HCT116 (cell line): ENCODE results near the gene TDRD9. TPM values are rescaled to one million over a fixed set of nuclear protein-coding genes. Genes with fewer than 3 reads are reported as not detected.

Experiments
- ATAC-seq: fragments of 200-7000 bp; cut with Tn5 transposase; 2 replicates; pipeline ENCODE4 v1.9.1; 2020; ENCODE audit warnings: mild to moderate bottlenecking, moderate library complexity
- BruUV-seq: library from RNA; stranded (reverse); fragments of 400-500 nt; replicated peaks from 2 replicates; lab custom pipeline; 2021; lab: Mats Ljungman, UMichigan
- CTCF ChIA-PET: fragments of 300-600 bp; sonication (Branson Sonifier 250); formaldehyde crosslinking; loops from one replicate; lab custom pipeline; 2021; ENCODE audit warnings: antibody characterized with exemption; lab: Charles Lee
- POLR2A ChIA-PET: fragments of 300-600, 350-600 bp; sonication (Branson Sonifier 250); formaldehyde crosslinking; loops from one replicate; lab custom pipeline; 2021; ENCODE audit warnings: antibody characterized with exemption; lab: Charles Lee
- RAD21 ChIA-PET, 2 experiments: fragments of 300-600 bp; sonication (Branson Sonifier 250); formaldehyde crosslinking; loops; one replicate each; lab custom pipeline; 2023; ENCODE audit warnings: low total read pairs in 2 of 2; ENCODE audit not compliant: uncharacterized antibody in 2 of 2, unreplicated experiment in 2 of 2, low non-redundant PET in 1 of 2; lab: Charles Lee
- DNase-seq: peaks from one replicate; pipeline ENCODE4 v3.0.0-alpha.2; 2010; ENCODE audit warnings: low read depth, low spot score
- H2AFZ ChIP-seq: fragments of 200-600 bp; shearing (Covaris generic), sonication (generic); 2 replicates; pipeline ENCODE4 v1.6.1; 2017; ENCODE audit warnings: low read depth, mixed run types, mixed read lengths, antibody characterized with exemption, low read length; ENCODE audit not compliant: poor library complexity, severe bottlenecking
- H3K27ac ChIP-seq: 2 replicates; pipeline ENCODE4 v1.5.1; 2012; ENCODE audit warnings: low read depth, low read length
- H3K27me3 ChIP-seq: fragments of 200-600 bp; sonication (generic); 2 replicates; pipeline ENCODE4 v1.6.1; 2016; ENCODE audit warnings: mixed run types, low read length, mixed read lengths; ENCODE audit not compliant: insufficient read depth
- H3K36me3 ChIP-seq, 2 experiments: fragments of 200-500 bp in 1 of 2; fragments of 200-600 bp in 1 of 2; sonication (Bioruptor generic) in 1 of 2; sonication (generic) in 1 of 2; 2 replicates each; pipeline versions ENCODE4 v1.5.1 to v1.6.1; 2014 to 2016; ENCODE audit warnings: low read length in 2 of 2, inconsistent platforms in 1 of 2, mixed read lengths in 1 of 2, mixed run types in 1 of 2; ENCODE audit not compliant: insufficient read depth in 2 of 2, control insufficient read depth in 1 of 2
- H3K4me1 ChIP-seq, 2 experiments: fragments of 200-600 bp in 1 of 2; sonication (generic) in 1 of 2; 2 replicates each; pipeline versions ENCODE4 v1.5.1 to v1.6.1; 2012 to 2017; ENCODE audit warnings: low read length in 2 of 2, inconsistent platforms in 1 of 2, mild to moderate bottlenecking in 1 of 2, mixed read lengths in 1 of 2, mixed run types in 1 of 2, moderate library complexity in 1 of 2; ENCODE audit not compliant: insufficient read depth in 2 of 2, control insufficient read depth in 1 of 2
- H3K4me2 ChIP-seq: fragments of 200-600 bp; sonication (generic); 2 replicates; pipeline ENCODE4 v1.6.1; 2017; ENCODE audit warnings: mixed run types, low read length, mixed read lengths
- H3K4me3 ChIP-seq, 2 experiments: fragments of 200-600 bp in 1 of 2; sonication (generic) in 1 of 2; replicated peaks in 1 of 2; 2 replicates each; pipeline ENCODE4 v1.5.1; 2011 to 2016; ENCODE audit warnings: low read length in 2 of 2, control low read depth in 1 of 2, low read depth in 1 of 2, mild to moderate bottlenecking in 1 of 2, mixed read lengths in 1 of 2, mixed run types in 1 of 2
- H3K79me2 ChIP-seq: fragments of 200-600 bp; sonication (generic); 2 replicates; pipeline ENCODE4 v1.6.1; 2017; ENCODE audit warnings: mild to moderate bottlenecking, mixed run types, low read length, moderate library complexity, mixed read lengths; ENCODE audit not compliant: insufficient read depth
- H3K9ac ChIP-seq: fragments of 200-600 bp; sonication (generic); 2 replicates; pipeline ENCODE4 v1.6.1; 2016; ENCODE audit warnings: low read length, mixed read lengths
- H3K9me2 ChIP-seq: fragments of 200-600 bp; sonication (generic), shearing (Covaris generic); 2 replicates; pipeline ENCODE4 v1.6.1; 2017; ENCODE audit warnings: mixed run types, mild to moderate bottlenecking, moderate library complexity; ENCODE audit not compliant: insufficient read depth
- H3K9me3 ChIP-seq, 2 experiments: fragments of 200-500 bp in 1 of 2; fragments of 200-600 bp in 1 of 2; sonication (Bioruptor generic) in 1 of 2; sonication (generic) in 1 of 2; 2 replicates each; pipeline ENCODE4 v1.6.1; 2014 to 2017; ENCODE audit warnings: low read length in 2 of 2, mixed read lengths in 2 of 2, inconsistent platforms in 1 of 2, low read depth in 1 of 2, mild to moderate bottlenecking in 1 of 2, mixed run types in 1 of 2, moderate library complexity in 1 of 2; ENCODE audit not compliant: control insufficient read depth in 1 of 2, insufficient read depth in 1 of 2
- H4K20me1 ChIP-seq: fragments of 200-600 bp; sonication (generic), shearing (Covaris generic); 2 replicates; pipeline ENCODE4 v1.6.1; 2017; ENCODE audit warnings: mixed run types, mild to moderate bottlenecking, moderate library complexity; ENCODE audit not compliant: insufficient read depth
- CEBPB ChIP-seq: IDR thresholded peaks from 2 replicates; pipeline ENCODE4 v1.6.1; 2012; ENCODE audit warnings: low read depth
- ELF1 ChIP-seq: IDR thresholded peaks from 2 replicates; pipeline ENCODE4 v1.6.1; 2012; ENCODE audit warnings: low read depth, borderline replicate concordance
- FOSL1 ChIP-seq: IDR thresholded peaks from 2 replicates; pipeline ENCODE4 v1.6.1; 2012; ENCODE audit warnings: low read depth
- JUND ChIP-seq: IDR thresholded peaks from 2 replicates; pipeline ENCODE4 v1.6.1; 2012
- POLR2A ChIP-seq: IDR thresholded peaks from 2 replicates; pipeline ENCODE4 v1.7.0; 2011; ENCODE audit warnings: borderline replicate concordance; ENCODE audit not compliant: insufficient read depth, insufficient read length; ENCODE audit errors: extremely low read depth
- SRF ChIP-seq: IDR thresholded peaks from 2 replicates; pipeline ENCODE4 v1.6.1; 2012; ENCODE audit warnings: low read depth
- TCF7L2 ChIP-seq: IDR thresholded peaks from 2 replicates; pipeline ENCODE4 v1.7.0; 2011; ENCODE audit warnings: borderline replicate concordance, inconsistent platforms; ENCODE audit not compliant: insufficient read depth, insufficient read length; ENCODE audit errors: extremely low read depth
- YY1 ChIP-seq: IDR thresholded peaks from 2 replicates; pipeline ENCODE4 v1.6.1; 2011; ENCODE audit warnings: low read length, low read depth, moderate library complexity, mild to moderate bottlenecking; ENCODE audit not compliant: insufficient replicate concordance; ENCODE audit errors: extremely low read depth
- ZNF274 ChIP-seq: fragments of 200-500 bp; sonication (Bioruptor generic); IDR thresholded peaks from 2 replicates; pipeline ENCODE4 v1.6.1; 2014; ENCODE audit warnings: mild to moderate bottlenecking, low read depth, low read length, inconsistent platforms
- intact Hi-C: fragments of 100-400 bp; cut with micrococcal nuclease; formaldehyde crosslinking; loops from 2 replicates; pipeline ENCODE4 v1.10.0; 2022
- total RNA-seq: library from RNA; stranded (reverse); gene quantifications from one replicate; pipeline ENCODE4 v1.2.1, GENCODE V29; 2021; ENCODE audit not compliant: unreplicated experiment
- TF ChIP-seq, protein P1 (sequence below): IDR thresholded peaks from 2 replicates; pipeline ENCODE4 v1.6.1; 2012; ENCODE audit warnings: low read depth
- TF ChIP-seq, protein P2 (sequence below), 3 experiments: fragments of 200-600 bp in 1 of 3; sonication (generic) in 1 of 3; IDR thresholded peaks in 2 of 3; conservative IDR thresholded peaks in 1 of 3; 2 replicates each; pipeline ENCODE4 v1.5.1; 2012 to 2017; ENCODE audit warnings: low read depth in 2 of 3, low read length in 2 of 3, antibody characterized with exemption in 1 of 3, borderline replicate concordance in 1 of 3, control low read depth in 1 of 3, mild to moderate bottlenecking in 1 of 3, mixed read lengths in 1 of 3, mixed run types in 1 of 3, moderate library complexity in 1 of 3; ENCODE audit not compliant: insufficient read depth in 1 of 3
- TF ChIP-seq, protein P3 (sequence below): IDR thresholded peaks from 2 replicates; pipeline ENCODE4 v1.6.1; 2012
- TF ChIP-seq, protein P4 (sequence below): IDR thresholded peaks from 2 replicates; pipeline ENCODE4 v1.6.1; 2012
- TF ChIP-seq, protein P5 (sequence below): IDR thresholded peaks from 2 replicates; pipeline ENCODE4 v1.6.1; 2011; ENCODE audit warnings: mild to moderate bottlenecking, low read length, moderate library complexity; ENCODE audit not compliant: insufficient replicate concordance; ENCODE audit errors: extremely low read depth

Gene TDRD9
- total RNA-seq, 1 experiment from 2014 or later = not detected

DNA sequence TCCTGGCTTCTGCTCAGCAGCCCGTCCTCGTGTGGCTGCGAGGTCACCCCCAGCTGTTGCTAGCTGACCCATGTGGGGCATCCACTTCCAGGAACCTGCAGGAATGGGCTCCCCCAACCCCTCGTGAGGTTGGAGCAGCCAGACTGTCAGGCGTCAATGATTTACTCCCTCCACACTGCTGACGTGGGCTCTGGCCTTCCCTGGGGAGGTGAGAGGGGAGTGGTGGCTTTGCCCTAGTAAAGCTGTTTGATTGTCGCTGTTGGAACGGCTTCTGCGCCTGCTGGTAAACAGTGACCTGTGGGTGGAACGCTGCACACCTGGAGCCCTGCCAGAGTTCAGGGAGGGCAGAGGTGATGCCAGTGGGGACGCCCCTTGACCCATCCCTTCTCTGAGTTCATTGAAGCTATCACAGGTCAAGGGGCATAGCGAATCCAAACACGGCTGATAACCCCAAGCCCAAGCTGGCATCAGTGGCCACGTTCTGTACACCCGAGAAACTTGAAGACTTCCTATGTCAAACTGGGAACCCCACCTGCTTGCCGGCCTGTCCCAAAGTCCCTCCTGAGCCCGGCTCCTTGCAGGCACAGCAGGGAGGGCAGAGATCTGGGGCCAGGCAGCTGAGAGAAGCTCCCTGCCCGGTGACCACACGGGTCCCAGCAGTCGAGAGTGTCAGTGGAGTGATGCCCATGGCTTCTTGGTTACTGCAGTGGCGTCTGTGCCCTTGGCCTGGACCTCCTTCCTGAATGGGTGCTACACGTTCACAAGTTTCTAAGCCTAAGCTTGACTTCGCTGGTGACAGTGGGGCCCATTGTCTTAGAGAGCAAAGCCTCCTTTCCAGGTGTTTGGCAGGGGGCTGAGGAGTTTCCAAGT is 160.0 kb downstream of the TDRD9 start:
- H2AFZ ChIP-seq = no peak overlapping the region
- no peak for TF ChIP-seq ZNF274
- TF ChIP-seq, protein P1, sequence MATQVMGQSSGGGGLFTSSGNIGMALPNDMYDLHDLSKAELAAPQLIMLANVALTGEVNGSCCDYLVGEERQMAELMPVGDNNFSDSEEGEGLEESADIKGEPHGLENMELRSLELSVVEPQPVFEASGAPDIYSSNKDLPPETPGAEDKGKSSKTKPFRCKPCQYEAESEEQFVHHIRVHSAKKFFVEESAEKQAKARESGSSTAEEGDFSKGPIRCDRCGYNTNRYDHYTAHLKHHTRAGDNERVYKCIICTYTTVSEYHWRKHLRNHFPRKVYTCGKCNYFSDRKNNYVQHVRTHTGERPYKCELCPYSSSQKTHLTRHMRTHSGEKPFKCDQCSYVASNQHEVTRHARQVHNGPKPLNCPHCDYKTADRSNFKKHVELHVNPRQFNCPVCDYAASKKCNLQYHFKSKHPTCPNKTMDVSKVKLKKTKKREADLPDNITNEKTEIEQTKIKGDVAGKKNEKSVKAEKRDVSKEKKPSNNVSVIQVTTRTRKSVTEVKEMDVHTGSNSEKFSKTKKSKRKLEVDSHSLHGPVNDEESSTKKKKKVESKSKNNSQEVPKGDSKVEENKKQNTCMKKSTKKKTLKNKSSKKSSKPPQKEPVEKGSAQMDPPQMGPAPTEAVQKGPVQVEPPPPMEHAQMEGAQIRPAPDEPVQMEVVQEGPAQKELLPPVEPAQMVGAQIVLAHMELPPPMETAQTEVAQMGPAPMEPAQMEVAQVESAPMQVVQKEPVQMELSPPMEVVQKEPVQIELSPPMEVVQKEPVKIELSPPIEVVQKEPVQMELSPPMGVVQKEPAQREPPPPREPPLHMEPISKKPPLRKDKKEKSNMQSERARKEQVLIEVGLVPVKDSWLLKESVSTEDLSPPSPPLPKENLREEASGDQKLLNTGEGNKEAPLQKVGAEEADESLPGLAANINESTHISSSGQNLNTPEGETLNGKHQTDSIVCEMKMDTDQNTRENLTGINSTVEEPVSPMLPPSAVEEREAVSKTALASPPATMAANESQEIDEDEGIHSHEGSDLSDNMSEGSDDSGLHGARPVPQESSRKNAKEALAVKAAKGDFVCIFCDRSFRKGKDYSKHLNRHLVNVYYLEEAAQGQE = no peak
- no peak for TF ChIP-seq CEBPB
- TF ChIP-seq JUND = no peak
- TF ChIP-seq, protein P2, sequence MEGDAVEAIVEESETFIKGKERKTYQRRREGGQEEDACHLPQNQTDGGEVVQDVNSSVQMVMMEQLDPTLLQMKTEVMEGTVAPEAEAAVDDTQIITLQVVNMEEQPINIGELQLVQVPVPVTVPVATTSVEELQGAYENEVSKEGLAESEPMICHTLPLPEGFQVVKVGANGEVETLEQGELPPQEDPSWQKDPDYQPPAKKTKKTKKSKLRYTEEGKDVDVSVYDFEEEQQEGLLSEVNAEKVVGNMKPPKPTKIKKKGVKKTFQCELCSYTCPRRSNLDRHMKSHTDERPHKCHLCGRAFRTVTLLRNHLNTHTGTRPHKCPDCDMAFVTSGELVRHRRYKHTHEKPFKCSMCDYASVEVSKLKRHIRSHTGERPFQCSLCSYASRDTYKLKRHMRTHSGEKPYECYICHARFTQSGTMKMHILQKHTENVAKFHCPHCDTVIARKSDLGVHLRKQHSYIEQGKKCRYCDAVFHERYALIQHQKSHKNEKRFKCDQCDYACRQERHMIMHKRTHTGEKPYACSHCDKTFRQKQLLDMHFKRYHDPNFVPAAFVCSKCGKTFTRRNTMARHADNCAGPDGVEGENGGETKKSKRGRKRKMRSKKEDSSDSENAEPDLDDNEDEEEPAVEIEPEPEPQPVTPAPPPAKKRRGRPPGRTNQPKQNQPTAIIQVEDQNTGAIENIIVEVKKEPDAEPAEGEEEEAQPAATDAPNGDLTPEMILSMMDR (IDR thresholded peaks at IDR 0.05 in 2 of 3, conservative IDR thresholded peaks at IDR 0.05 in 1 of 3; ENCODE audit: borderline replicate concordance in 1 of 3, insufficient read depth in 1 of 3, low read depth in 2 of 3, low read length in 2 of 3) = no peak
- TF ChIP-seq, protein P3, sequence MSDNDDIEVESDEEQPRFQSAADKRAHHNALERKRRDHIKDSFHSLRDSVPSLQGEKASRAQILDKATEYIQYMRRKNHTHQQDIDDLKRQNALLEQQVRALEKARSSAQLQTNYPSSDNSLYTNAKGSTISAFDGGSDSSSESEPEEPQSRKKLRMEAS = no peak
- TF ChIP-seq TCF7L2 = no peak
- TF ChIP-seq, protein P4, sequence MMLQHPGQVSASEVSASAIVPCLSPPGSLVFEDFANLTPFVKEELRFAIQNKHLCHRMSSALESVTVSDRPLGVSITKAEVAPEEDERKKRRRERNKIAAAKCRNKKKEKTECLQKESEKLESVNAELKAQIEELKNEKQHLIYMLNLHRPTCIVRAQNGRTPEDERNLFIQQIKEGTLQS = no peak
- TF ChIP-seq YY1 = no peak
- no peak for TF ChIP-seq SRF
- TF ChIP-seq POLR2A = no peak
- TF ChIP-seq FOSL1 = no peak
- TF ChIP-seq, protein P5, sequence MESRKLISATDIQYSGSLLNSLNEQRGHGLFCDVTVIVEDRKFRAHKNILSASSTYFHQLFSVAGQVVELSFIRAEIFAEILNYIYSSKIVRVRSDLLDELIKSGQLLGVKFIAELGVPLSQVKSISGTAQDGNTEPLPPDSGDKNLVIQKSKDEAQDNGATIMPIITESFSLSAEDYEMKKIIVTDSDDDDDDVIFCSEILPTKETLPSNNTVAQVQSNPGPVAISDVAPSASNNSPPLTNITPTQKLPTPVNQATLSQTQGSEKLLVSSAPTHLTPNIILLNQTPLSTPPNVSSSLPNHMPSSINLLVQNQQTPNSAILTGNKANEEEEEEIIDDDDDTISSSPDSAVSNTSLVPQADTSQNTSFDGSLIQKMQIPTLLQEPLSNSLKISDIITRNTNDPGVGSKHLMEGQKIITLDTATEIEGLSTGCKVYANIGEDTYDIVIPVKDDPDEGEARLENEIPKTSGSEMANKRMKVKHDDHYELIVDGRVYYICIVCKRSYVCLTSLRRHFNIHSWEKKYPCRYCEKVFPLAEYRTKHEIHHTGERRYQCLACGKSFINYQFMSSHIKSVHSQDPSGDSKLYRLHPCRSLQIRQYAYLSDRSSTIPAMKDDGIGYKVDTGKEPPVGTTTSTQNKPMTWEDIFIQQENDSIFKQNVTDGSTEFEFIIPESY = no peak
- TF ChIP-seq ELF1 = no peak
- H3K9me3 ChIP-seq = no peaks in the 10 kb centered on the region
- intact Hi-C loops = no loop called here
- ATAC-seq (no peak), DNase-seq (no peak)
- POLR2A ChIA-PET = no interaction called here
- H3K27ac ChIP-seq = no peak overlapping the region
- H3K27me3 ChIP-seq = no peaks in the 10 kb centered on the region
- no TSS peak for BruUV-seq
- H3K4me1 ChIP-seq = no peaks in the 10 kb centered on the region
- no peaks in the 10 kb centered on the region for H3K9me2 ChIP-seq
- CTCF ChIA-PET = interaction anchor here (1.1 to 1.4 kb wide), 2 partner anchors 9 to 10 kb away, joined by 3 to 5 read pairs; no protein-coding TSS in a partner anchor
- no peak overlapping the region for H3K4me2 ChIP-seq
- H3K36me3 ChIP-seq = no peaks in the 10 kb centered on the region
- H3K9ac ChIP-seq = no peak overlapping the region
- H3K4me3 ChIP-seq = no peak overlapping the region
- no peaks in the 10 kb centered on the region for H3K79me2 ChIP-seq
- no peaks in the 10 kb centered on the region for H4K20me1 ChIP-seq
- RAD21 ChIA-PET = no interaction called here
